ENCODE measurements around the gene GZMM. TPM values are rescaled to one million over a fixed set of nuclear protein-coding genes. Genes with fewer than 3 reads are reported as not detected.

The GZMM gene
- total RNA-seq, 1 experiment from 2014 or later = 0.59 TPM

DNA sequence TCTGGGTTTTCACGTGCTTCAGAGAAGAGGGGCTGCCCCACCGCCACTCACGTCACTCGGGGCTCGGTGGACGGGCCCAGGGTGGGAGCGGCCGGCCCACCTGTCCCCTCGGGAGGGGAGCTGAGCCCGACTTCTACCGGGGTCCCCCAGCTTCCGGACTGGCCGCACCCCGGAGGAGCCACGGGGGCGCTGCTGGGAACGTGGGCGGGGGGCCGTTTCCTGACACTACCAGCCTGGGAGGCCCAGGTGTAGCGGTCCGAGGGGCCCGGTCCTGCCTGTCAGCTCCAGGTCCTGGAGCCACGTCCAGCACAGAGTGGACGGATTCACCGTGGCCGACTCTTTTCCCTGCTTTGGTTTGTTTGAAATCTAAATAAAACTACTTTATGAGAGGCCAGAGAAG lies 2.2 kb upstream of the GZMM start:
- DNase-seq (ENCODE audit: low read depth, low spot score) = no peak
- BruUV-seq (replicated peaks) = no TSS peak
- CTCF ChIA-PET = no interaction called here

DNA sequence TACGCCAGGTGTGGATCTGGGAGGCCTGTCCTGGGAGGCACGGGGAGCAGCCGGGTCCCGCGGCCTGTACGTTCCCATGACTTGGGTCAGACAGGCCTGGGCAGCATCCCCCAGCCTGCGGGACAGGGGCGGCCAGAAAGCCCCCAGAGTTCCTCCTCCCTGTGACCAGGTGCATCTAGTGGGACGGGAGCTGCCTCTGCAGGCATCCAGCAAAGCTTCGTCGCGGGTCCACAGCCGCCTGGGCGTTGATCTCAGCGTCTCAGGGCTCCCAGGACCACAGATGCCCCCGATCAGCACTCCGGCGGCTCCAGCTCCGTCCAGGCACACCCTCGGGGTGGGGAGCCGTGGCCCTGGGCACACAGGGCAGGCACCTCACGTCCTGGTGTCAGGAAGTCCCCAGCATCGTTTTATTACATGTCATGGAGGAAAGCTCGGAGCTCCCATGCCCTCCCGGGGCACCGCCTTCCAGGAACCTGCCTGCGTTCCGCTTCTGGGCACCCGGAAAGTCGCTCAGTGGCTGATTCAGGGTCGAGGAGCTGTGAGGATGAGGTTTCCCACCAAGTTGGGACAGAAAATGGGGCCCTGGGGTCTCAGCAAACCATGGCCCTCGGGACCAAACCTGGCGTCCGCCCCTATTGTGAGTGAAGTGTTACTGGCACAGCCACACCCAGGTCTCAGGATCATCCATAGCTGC lies 1.5 kb upstream of the GZMM start:
- peaks cover 12% of the 10 kb centered on the region in 2 experiments; a peak in 3 of 4 replicates for H3K36me3 ChIP-seq (ENCODE audit: control insufficient read depth in 1 of 2, insufficient read depth in 2 of 2, low read length in 2 of 2)
- peaks cover 0 to 10% of the 10 kb centered on the region in 2 experiments; a peak in 1 of 4 replicates for H3K4me1 ChIP-seq (ENCODE audit: control insufficient read depth in 1 of 2, insufficient read depth in 2 of 2, low read length in 2 of 2)
- no peaks in the 10 kb centered on the region for H4K20me1 ChIP-seq (ENCODE audit: insufficient read depth)
- H2AFZ ChIP-seq (ENCODE audit: low read depth, low read length, poor library complexity, severe bottlenecking) = no peak overlapping the region
- POLR2A ChIA-PET = interaction anchor here (1.7 kb wide), 1 partner anchor 10 kb away, joined by 5 read pairs; no protein-coding TSS in a partner anchor
- no peak overlapping the region for H3K4me3 ChIP-seq (replicated peaks in 1 of 2; ENCODE audit: low read depth in 1 of 2, low read length in 2 of 2)
- H3K27ac ChIP-seq (ENCODE audit: low read depth, low read length) = no peak overlapping the region
- DNase-seq (ENCODE audit: low read depth, low spot score) (no peak), ATAC-seq (no peak)
- peaks cover 3% of the 10 kb centered on the region; the same call in 1 of the 2 replicates for H3K79me2 ChIP-seq (ENCODE audit: insufficient read depth, low read length)
- BruUV-seq (replicated peaks) = no TSS peak
- no peaks in the 10 kb centered on the region for H3K9me3 ChIP-seq (ENCODE audit: control insufficient read depth in 1 of 2, insufficient read depth in 1 of 2, low read depth in 1 of 2, low read length in 2 of 2)
- RAD21 ChIA-PET (ENCODE audit: low non-redundant PET in 1 of 2, low total read pairs in 2 of 2, uncharacterized antibody in 2 of 2, unreplicated experiment in 2 of 2) = no interaction called here
- TF ChIP-seq TCF7L2 (IDR thresholded peaks at IDR 0.05; ENCODE audit: borderline replicate concordance, extremely low read depth, insufficient read depth, insufficient read length) (no peak), EZH2 (IDR thresholded peaks at IDR 0.05) (no peak), YY1 (IDR thresholded peaks at IDR 0.05; ENCODE audit: extremely low read depth, insufficient replicate concordance, low read depth, low read length) (no peak), RAD21 (IDR thresholded peaks at IDR 0.05; ENCODE audit: low read depth) (no peak), ELF1 (IDR thresholded peaks at IDR 0.05; ENCODE audit: borderline replicate concordance, low read depth) (no peak), CBX3 (IDR thresholded peaks at IDR 0.05; ENCODE audit: low read depth) (no peak)
- TF ChIP-seq, protein P1, sequence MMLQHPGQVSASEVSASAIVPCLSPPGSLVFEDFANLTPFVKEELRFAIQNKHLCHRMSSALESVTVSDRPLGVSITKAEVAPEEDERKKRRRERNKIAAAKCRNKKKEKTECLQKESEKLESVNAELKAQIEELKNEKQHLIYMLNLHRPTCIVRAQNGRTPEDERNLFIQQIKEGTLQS (IDR thresholded peaks at IDR 0.05) = no peak
- TF ChIP-seq, protein P2, sequence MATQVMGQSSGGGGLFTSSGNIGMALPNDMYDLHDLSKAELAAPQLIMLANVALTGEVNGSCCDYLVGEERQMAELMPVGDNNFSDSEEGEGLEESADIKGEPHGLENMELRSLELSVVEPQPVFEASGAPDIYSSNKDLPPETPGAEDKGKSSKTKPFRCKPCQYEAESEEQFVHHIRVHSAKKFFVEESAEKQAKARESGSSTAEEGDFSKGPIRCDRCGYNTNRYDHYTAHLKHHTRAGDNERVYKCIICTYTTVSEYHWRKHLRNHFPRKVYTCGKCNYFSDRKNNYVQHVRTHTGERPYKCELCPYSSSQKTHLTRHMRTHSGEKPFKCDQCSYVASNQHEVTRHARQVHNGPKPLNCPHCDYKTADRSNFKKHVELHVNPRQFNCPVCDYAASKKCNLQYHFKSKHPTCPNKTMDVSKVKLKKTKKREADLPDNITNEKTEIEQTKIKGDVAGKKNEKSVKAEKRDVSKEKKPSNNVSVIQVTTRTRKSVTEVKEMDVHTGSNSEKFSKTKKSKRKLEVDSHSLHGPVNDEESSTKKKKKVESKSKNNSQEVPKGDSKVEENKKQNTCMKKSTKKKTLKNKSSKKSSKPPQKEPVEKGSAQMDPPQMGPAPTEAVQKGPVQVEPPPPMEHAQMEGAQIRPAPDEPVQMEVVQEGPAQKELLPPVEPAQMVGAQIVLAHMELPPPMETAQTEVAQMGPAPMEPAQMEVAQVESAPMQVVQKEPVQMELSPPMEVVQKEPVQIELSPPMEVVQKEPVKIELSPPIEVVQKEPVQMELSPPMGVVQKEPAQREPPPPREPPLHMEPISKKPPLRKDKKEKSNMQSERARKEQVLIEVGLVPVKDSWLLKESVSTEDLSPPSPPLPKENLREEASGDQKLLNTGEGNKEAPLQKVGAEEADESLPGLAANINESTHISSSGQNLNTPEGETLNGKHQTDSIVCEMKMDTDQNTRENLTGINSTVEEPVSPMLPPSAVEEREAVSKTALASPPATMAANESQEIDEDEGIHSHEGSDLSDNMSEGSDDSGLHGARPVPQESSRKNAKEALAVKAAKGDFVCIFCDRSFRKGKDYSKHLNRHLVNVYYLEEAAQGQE (IDR thresholded peaks at IDR 0.05; ENCODE audit: low read depth) = no peak
- intact Hi-C loops (cut with micrococcal nuclease) = no loop called here
- CTCF ChIA-PET = no interaction called here
- H3K27me3 ChIP-seq (ENCODE audit: insufficient read depth, low read length) = no peaks in the 10 kb centered on the region
- no peak overlapping the region for H3K4me2 ChIP-seq (ENCODE audit: low read length)
- H3K9ac ChIP-seq (ENCODE audit: low read length) = no peak overlapping the region
- H3K9me2 ChIP-seq (ENCODE audit: insufficient read depth) = no peaks in the 10 kb centered on the region

More for the DNA sequence above, 2.2 kb upstream of the GZMM start:
- peaks cover 0 to 5% of the 10 kb centered on the region in 2 experiments; a peak in 1 of 4 replicates for H3K4me1 ChIP-seq (ENCODE audit: control insufficient read depth in 1 of 2, insufficient read depth in 2 of 2, low read length in 2 of 2)
- H2AFZ ChIP-seq (ENCODE audit: low read depth, low read length, poor library complexity, severe bottlenecking) = no peak overlapping the region
- peaks cover 6% of the 10 kb centered on the region; the same call in 1 of the 2 replicates for H3K79me2 ChIP-seq (ENCODE audit: insufficient read depth, low read length)
- H3K36me3 ChIP-seq (ENCODE audit: control insufficient read depth in 1 of 2, insufficient read depth in 2 of 2, low read length in 2 of 2) = peaks cover 16 to 17% of the 10 kb centered on the region in 2 experiments; a peak in 3 of 4 replicates
- no peaks in the 10 kb centered on the region for H3K9me3 ChIP-seq (ENCODE audit: control insufficient read depth in 1 of 2, insufficient read depth in 1 of 2, low read depth in 1 of 2, low read length in 2 of 2)
- no peaks in the 10 kb centered on the region for H3K9me2 ChIP-seq (ENCODE audit: insufficient read depth)
- no peaks in the 10 kb centered on the region for H4K20me1 ChIP-seq (ENCODE audit: insufficient read depth)
- TF ChIP-seq POLR2AphosphoS5 (IDR thresholded peaks at IDR 0.05; ENCODE audit: low read depth, low read length) (no peak), POLR2A (IDR thresholded peaks at IDR 0.05; ENCODE audit: borderline replicate concordance, extremely low read depth, insufficient read depth, insufficient read length) (no peak), JUND (IDR thresholded peaks at IDR 0.05) (no peak), SRF (IDR thresholded peaks at IDR 0.05; ENCODE audit: low read depth) (no peak)
- no peak for ATAC-seq
- no peak overlapping the region for H3K4me3 ChIP-seq (replicated peaks in 1 of 2; ENCODE audit: low read depth in 1 of 2, low read length in 2 of 2)
- no peak overlapping the region for H3K9ac ChIP-seq (ENCODE audit: low read length)
- H3K27ac ChIP-seq (ENCODE audit: low read depth, low read length) = no peak overlapping the region
- no peak overlapping the region for H3K4me2 ChIP-seq (ENCODE audit: low read length)
- ChIA-PET RAD21 (ENCODE audit: low non-redundant PET in 1 of 2, low total read pairs in 2 of 2, uncharacterized antibody in 2 of 2, unreplicated experiment in 2 of 2) (no interaction called here), POLR2A (interaction anchor here (1.7 kb wide), 1 partner anchor 9 kb away, joined by 5 read pairs; no protein-coding TSS in a partner anchor)
- intact Hi-C loops (cut with micrococcal nuclease) = no loop called here
- H3K27me3 ChIP-seq (ENCODE audit: insufficient read depth, low read length) = no peaks in the 10 kb centered on the region

Measured in HCT116 (cell line).